HG02840 (cell line): ENCODE measurements around the gene CWC27.
"Not testable (repeated sequence)": the region's sequence is repeated elsewhere in the genome, so short reads cannot be mapped to it uniquely, and the experiment has no call there.

ENCODE experiments used
- ATAC-seq: cut with Tn5 transposase; IDR thresholded peaks from one replicate; pipeline ENCODE4 v1.9.1; 2021; ENCODE audit warnings: mild to moderate bottlenecking, moderate library complexity, moderate number of reproducible peaks; ENCODE audit not compliant: unreplicated experiment, low FRiP score

The CWC27 gene

DNA sequence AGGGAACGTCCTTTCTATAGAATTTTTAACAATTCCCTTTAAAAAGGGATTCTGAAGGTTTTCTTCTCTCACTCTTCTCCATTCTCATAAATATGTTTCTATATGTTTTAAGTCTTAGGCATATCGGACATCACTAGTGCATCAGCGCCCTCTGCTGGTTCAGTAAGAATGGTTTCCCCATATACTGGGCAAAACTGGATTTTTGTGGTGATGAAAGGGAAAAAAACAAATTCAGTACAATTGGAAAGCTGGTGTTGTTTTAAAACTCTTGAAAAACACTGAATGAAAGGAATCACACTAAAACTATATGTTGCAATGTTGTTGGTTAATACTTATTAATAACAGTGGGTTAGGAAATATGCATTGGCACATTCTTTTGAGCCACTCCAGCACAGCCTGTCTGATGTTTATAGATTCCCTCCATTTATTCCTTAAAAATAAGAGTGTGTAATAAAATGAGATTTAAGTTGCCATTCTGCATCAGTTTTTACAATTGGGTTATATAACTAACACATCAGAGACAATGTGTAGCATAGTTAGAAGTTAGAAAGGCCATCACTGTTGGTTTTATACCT is 15.8 kb downstream of the CWC27 start:
- ATAC-seq, result peak; percentile 77

DNA sequence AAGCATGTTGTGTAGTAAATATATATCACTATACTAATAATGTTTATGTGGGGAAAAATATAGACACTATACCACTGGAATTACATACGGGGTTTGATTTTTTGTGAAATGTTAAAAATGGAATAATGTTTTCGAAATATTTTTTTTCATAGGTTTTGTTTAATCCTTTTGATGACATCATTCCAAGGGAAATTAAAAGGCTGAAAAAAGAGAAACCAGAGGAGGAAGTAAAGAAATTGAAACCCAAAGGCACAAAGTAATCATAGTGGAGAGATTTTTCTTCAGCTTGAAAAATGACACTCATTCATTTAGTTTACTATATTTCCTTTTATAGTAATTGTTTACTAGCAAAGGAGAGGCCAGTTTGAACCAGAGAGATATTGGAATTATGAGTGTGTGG is 17.6 kb downstream of the CWC27 start:
- ATAC-seq, result no peak

DNA sequence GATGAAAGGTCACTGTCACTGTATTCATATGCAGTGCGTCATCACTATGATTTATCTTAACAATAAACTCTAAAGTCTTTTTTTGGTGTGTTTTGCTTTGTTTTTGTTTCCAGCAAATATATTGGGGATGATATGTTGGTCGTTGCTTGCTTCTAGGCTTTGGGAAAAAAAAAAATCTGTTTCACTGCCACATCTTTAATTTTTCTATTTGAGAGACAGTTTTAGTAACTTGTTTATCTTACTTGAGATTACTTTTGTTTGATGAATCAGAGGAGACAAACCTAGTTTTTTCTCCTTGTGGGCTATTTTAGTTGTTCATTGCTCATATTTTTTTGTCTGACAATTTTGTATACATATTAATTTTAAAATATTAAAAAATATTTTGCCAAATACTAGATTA is 19.4 kb downstream of the CWC27 start:
- no peak for ATAC-seq

DNA sequence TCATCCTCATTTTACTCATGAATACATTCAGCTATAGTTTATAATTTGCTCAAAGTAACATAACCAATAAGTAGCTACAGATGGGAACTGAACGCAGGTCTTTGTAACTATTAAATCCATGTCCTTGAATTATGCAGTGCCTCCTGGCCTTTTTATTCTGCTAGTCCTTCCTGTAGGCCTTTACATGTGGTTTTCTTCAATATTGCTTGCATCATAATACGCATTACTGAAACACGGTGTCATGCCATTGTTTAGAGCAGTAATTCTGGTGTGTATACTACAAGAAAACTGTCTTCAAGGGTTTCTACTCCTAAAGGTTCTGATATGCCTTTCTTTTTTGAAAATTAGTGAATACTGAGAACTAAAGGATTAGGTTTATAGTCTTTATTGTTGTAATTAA is 20.7 kb downstream of the CWC27 start:
- ATAC-seq, result no peak

DNA sequence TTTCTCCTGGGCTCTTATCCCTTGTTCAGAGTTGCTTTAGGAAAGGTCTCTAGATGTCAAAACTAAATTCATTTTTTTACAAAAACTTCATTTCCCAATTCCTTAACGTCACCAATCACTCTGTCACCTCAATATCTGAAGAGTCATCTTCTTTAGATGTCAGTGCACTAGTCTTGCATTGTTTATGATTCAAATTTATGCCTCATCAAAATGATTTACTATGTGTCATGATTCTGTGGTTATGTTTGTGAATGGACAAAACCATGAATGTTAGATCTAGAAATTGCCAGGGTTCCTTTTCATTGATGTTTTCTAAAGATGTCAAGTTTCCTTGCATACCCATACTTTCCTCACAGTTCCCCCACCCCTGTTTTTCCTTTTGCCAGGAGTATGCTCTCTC is 21.5 kb downstream of the CWC27 start:
- no peak for ATAC-seq

DNA sequence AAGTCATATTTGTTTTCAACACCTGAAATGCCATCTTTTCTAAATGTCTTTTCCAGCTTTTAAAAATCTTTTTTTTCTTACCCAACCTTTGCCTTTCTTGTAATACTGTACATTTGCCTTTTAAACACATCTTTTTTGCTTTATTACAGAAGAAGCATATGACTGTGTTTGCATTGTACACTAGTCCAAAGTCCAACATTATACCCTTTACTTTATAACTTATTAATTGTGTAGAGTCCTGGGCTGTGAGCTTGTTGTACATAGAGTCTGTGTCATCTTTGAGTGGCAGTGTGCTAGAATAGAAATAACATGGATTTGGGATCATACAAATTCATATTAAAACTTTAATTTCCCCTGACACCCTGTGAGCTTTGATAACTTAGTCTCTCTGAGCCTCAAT is 23.7 kb downstream of the CWC27 start:
- no peak for ATAC-seq

DNA sequence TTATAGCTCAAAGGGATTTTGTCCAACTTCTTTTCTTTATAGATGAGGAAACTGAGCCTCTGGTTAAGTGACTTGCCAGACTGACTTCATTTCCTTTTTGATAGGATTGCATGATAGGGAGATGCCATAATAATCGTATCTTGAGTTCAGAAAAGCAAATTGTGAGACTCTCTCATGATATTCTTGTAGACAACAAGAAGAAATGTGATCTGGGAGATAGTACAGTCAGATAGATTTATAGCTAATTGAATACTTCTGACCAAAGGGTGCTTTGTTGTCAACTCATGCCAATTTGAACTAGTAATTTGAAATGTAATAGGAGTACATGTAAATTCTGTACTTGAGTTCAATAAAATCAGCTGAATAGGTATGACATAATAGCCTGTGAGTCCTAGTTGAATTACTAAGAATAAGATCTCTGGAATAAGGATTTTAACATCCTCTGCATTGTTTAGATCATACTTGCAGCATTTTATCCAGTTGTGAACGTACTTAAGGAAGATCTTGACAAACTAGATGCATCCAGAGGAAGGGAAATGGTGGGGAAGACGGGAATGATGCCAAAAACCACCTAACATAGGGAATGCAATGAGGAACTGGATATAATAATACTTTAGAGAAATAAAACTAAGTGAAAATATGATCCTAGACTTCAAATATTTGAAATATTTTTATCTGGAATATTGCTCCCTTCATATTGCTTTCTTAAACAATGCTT is 25.5 kb downstream of the CWC27 start:
- ATAC-seq, result no peak

DNA sequence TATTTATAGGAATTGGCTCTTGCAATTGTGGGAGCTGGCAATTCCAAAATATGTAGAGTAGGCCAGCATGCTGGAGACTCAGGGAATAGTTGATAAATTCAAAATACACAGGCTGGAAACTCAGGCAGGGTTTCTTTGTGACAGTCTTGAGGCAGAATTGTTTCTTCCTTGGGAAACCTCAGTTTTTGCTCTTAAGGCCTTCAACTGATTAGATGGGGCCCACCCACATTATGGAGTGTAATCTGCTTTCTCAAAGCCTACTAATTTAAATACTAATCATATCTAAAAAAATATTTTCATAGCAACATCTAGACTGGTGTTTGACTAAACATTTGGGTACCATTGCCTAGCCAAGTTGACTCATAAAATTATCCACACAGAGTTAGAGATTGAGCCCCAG is 27.6 kb downstream of the CWC27 start:
- no peak for ATAC-seq

DNA sequence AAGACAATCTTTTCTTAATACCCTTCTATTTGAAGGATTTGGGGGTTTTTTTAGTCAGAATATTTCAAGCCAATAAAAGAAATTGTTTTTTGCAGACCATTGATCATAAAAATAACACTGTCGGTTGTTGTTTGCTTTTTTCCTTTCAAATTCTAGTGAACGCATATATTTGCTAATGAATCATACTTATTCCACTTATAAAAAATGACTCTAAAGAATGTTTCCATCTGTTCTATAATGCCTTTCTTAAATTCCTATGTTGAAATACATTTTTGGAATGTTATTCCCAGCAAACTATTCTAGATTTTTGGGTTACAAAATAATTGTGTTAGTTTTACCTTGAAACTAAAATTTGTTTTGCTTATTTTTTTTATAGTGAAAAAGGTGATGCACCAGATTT is 32.2 kb downstream of the CWC27 start:
- ATAC-seq, result no peak

DNA sequence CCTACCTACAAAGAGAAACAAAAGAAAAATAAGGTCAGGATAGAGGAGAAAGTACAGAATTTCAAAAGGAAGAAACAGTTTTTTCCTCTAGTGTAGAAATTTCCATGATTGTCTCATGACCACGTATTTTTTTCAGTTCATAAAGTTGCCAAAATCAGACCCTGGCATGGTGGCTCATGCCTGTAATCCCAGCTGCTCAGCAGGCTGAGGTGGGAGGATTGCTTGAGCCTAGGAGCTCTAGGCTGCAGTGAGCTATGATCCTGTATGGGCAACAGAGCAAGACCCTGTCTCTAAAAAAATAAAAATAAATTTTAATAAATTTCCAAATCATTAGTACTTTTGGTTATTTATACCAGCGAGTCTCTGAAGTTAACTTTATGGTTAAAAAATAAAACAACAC is 37.8 kb downstream of the CWC27 start:
- ATAC-seq, result no peak

DNA sequence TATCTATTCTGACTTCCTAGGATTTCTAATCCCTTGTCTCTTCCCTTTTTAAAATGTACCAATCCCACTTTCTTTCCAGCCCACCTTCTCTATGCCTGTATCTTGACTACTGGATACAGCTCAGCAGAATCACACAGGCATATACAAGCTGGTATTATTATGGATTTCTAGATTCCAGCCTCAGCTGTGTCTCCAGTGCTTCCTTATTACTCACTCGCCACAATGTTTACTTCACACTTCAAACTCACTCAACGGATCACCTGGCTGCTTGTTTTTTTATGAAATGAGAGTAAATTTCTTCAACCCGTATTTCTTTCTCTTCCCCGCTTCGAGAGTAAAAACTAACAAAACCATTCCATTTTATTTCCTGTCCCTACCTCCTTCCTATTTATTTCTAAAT is 38.8 kb downstream of the CWC27 start:
- no peak for ATAC-seq

DNA sequence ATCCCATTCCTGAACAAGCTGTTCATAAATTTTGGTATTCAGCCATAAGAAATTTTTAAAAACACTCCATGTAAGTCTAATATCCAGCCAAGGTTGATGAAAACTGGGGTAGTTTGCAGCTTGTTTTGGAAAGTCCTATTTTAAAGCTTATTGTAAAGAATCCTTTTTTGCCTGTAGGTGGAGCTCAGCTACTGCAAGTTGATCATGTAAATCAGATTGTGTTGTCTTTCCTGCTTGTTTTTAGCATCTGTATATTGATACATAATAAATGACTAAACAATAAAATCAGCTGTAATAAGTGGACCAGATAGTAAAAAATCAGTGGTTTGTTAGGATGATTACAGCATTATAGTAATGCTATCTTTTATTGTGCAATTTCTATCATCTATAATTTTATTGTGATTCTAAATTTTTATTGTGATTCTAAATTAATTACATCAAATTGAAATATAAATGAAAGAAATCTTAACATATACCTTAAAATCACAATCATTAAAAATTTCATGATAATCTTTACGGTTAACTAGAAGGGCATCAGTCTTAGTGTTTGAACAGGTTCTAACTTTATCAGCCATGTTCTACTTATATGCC is 42.4 kb downstream of the CWC27 start:
- ATAC-seq, result no peak

DNA sequence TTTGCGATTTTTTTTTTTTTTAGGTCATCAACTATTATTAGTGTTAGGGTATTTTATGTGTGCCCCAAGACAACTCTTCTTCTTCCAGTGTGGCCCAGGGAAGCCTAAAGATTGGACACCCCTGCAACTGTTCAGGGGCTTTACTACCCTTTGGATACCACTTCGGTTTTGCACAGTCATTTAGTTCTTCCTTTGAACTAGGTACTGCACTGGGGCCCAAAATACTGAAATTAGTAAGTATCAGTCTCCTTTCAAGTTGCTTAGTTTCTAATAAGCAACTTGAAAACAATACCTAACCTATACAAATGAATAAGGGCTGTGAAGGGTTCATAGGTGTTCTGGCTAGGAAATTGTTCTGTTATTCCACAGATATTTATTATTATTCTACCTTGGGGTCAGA is 45.3 kb downstream of the CWC27 start:
- peak; percentile 96 for ATAC-seq

DNA sequence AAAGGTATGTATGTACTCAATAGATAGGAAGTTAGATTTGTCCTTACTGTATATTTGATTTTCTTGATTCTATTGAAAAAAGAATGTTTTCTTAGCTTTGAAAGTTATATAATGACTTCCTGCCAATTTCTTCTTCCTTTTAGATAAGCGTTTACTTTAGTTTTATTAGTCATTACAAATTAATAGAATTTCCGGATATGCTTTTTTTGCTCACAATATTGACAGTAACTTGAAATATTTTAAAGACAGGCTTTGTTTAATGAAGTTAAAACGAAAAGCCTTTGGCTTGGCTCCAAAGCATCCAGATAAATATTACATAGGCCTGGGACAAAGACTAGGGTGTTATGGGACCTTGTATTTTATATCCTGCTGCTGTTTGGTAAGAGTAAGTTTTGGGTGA is 49.5 kb downstream of the CWC27 start:
- no peak for ATAC-seq

DNA sequence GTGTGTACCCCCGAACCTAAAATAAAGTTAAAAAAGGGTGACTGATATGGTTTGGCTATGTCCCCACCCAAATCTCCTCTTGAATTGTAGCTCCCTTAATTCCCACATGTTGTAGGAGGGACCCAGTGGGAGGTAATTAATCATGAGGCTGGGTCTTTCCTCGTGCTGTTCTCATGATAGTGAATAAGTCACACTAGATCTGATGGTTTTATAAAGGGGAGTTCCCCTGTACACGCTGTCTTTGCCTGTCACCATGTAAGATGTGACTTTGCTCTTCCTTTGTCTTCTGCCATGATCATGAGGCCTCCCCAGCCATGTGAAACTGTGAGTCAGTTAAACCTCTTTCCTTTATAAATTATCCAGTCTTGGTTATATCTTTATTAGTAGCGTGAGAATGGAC is 50.6 kb downstream of the CWC27 start:
- ATAC-seq, result not testable (repeated sequence)

DNA sequence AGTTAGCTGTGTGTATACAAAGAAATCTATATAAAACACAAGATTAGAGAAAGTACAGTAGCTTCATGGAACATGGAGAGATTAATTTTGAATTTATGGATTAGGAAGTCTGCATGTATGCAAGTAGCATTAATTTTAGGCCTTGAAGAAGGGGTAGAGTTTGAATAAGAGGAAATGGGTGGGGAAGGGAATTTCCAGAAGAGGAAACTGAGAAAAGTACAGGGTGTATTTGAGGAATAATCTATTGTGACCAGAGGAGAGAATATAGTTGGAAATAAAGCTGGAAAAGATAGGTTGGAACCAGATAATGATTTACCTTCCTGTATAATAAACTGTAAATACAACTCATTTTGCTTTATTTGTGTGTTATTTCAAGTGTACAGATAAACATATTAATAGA is 53.6 kb downstream of the CWC27 start:
- ATAC-seq, result no peak

DNA sequence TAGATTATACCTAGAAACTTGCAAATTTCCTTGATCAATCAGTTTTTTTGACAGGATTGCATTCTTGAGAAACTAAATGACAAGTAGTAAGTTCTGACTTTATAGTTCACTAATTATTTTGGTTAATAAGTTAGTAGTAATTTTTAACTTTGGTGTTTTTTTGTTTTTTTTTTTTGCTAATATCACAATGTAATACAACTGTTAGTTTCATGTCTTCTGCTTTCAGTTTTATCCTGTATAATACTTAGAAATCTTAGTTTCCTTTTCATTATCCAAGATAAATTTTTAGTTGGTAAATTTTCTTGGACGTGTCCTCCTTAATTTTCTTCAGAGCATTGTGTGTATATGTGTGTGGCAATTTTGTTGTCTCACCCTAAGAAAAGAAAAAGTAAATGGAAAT is 57.8 kb downstream of the CWC27 start:
- no peak for ATAC-seq

DNA sequence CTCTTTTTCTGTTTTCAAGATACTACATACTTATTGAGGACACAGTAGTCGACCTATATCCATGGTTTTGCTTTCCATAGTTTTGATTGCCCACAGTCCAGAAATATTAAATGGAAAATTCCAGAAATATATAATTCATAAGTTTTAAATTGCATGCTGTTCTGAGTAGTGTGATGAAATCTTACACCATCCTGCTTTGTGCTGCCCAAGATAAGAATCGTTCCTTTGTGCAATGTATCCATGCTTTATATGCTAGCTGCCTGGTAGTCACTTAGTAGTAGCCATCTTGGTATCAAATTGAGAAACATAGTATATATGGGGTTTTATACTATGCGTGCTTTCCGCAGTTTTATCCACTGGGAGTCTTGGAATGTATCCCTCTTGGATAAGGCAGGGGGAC is 59.0 kb downstream of the CWC27 start:
- ATAC-seq, result no peak

DNA sequence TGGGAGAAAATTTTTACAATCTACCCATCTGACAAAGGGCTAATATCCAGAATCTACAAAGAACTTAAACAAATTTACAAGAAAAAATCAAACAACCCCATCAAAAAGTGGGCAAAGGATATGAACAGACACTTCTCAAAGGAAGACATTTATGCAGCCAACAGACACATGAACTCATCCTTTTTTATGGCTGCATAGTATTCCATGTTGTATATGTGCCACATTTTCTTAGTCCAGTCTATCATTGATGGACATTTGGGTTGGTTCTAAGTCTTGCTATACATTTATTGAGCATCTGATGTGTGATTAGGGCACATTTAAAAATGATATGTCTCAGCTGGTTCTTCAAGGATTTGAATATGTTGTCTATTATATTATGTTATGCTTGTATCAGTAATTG is 61.9 kb downstream of the CWC27 start:
- not testable (repeated sequence) for ATAC-seq

DNA sequence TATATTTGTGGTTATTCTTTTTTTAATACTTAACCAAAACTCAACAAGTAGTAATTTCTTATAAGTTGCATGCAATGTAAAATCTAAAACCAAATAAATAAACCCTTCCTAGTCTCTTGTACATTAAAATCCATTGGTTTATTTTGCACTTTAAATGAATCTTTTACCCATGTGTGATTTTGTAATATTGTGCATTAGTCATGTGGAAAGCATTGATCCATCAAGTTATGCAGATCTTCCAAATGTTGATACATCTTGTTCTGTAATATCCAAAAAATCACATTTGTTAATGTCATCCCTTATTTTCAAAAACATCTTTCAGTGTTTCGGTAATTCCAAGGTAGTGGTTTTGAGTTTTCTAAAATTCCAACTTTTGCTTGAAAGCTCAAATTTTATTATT is 63.3 kb downstream of the CWC27 start:
- no peak for ATAC-seq

DNA sequence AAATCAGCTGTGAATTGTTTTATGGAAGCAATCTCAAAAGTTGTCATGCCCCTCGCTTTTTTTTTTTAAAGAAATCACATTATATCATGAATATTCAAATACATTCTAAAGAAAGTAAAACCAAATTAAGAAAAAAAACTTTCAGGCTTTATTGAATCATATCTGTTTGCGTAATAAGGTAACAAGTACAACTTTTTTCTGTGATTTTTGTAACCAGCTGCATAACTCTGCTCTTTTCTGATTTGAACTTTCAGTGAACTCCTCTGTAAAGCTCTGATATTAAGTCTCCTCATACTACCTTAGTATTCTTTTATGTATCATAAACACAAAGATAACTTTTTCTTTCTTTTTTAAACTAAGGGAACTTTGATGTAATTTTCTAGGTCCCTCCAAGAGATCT is 65.3 kb downstream of the CWC27 start:
- no peak for ATAC-seq

DNA sequence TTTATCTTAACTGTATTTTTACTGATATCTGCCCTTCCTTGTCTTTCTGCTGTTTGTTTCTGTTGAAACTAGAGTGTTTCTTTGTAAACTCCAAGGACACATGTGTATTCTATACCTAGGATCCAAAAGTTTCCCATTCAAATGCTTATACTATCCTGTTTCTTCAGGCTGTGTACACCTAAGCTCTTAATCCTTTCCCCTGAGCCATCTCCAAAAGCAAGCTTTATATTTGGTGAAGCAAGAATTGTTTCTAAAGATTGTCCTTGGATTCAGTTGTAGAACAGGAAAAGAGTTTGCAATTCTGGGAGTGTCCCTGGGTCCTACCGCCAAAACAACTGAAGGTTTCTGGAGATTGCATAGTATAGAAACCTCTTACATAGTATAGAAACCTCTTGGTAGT is 65.9 kb downstream of the CWC27 start:
- ATAC-seq, result no peak
